ENCODE data around the gene WDR11. TPM values are rescaled to one million over a fixed set of nuclear protein-coding genes. Genes with fewer than 3 reads are reported as not detected.

WDR11 gene
- total and polyA plus RNA-seq, 9 of the 15 experiments (the other 6 are each of a cell fraction or from before 2014, with no cell fraction given): 12.4 to 50.7 (median 23.6) TPM

DNA sequence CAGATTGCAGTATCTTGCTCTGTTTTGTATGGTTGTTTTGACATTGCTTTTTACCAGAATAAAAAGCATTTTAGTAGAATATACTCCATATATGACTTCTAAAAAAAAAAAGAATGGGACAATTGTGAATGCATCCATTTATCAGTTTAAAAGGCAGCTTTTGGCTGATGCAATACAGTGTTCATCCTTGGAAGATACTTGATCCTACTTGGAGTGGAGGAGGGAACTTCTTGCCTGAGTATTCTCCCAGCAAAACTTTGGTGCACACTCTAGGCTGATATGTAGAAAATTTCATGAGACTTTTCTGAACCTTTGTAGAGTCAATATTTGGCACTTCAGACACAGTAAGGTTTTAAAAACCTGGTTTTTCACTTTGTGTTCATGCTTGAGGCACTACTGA, 40.2 kb downstream of the WDR11 start (continued):
- no peak for TF ChIP-seq ETS2 (tag; IDR thresholded peaks at IDR 0.05; ENCODE audit: borderline replicate concordance, poor library complexity, severe bottlenecking)
- no peak for TF ChIP-seq ETV6 (IDR thresholded peaks at IDR 0.05; ENCODE audit: borderline replicate concordance in 1 of 2, low read depth in 2 of 2, low read length in 1 of 2)
- TF ChIP-seq ETV6 (CRISPR knock-in tag; IDR thresholded peaks at IDR 0.05; ENCODE audit: borderline replicate concordance): no peak
- TF ChIP-seq TRIM28 (IDR thresholded peaks at IDR 0.05): no peak
- TF ChIP-seq MYC (IDR thresholded peaks at IDR 0.05; ENCODE audit: low read depth, low read length): no peak
- TF ChIP-seq MYC (CRISPR knock-in tag; IDR thresholded peaks at IDR 0.05; ENCODE audit: borderline replicate concordance, low read depth): no peak
- TF ChIP-seq FOXM1 (IDR thresholded peaks at IDR 0.05; ENCODE audit: low read depth): no peak
- TF ChIP-seq FOXM1 (CRISPR knock-in tag; IDR thresholded peaks at IDR 0.05; ENCODE audit: low read depth): no peak
- TF ChIP-seq ZNF316 (IDR thresholded peaks at IDR 0.05): no peak
- TF ChIP-seq, protein P1, sequence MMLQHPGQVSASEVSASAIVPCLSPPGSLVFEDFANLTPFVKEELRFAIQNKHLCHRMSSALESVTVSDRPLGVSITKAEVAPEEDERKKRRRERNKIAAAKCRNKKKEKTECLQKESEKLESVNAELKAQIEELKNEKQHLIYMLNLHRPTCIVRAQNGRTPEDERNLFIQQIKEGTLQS (IDR thresholded peaks at IDR 0.05): peak; percentile 70; the same call in 1 of the 2 replicates
- TF ChIP-seq, protein P1 (CRISPR knock-in tag; conservative IDR thresholded peaks at IDR 0.05): no peak
- no peak for TF ChIP-seq SAFB2 (IDR thresholded peaks at IDR 0.05; ENCODE audit: borderline replicate concordance, low read depth, low read length, severe bottlenecking)
- 0 out of 2 replicates have a peak, but pooled peaks have one; percentile 50 for TF ChIP-seq ZNF644 (tag; IDR thresholded peaks at IDR 0.05; ENCODE audit: low read depth)
- TF ChIP-seq ILF3 (IDR thresholded peaks at IDR 0.05; ENCODE audit: borderline replicate concordance): no peak
- no peak for TF ChIP-seq NFATC3 (IDR thresholded peaks at IDR 0.05)
- TF ChIP-seq, protein P2, sequence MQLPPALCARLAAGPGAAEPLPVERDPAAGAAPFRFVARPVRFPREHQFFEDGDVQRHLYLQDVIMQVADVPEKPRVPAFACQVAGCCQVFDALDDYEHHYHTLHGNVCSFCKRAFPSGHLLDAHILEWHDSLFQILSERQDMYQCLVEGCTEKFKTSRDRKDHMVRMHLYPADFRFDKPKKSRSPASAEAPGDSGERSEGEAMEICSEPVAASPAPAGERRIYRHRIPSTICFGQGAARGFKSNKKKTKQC (CRISPR knock-in tag; IDR thresholded peaks at IDR 0.05): no peak
- TF ChIP-seq NRF1 (conservative IDR thresholded peaks at IDR 0.05 in 1 of 2, IDR thresholded peaks at IDR 0.05 in 1 of 2): no peak
- no peak for TF ChIP-seq ZNF324 (CRISPR knock-in tag; IDR thresholded peaks at IDR 0.05)
- TF ChIP-seq ZNF699 (CRISPR knock-in tag; IDR thresholded peaks at IDR 0.05; ENCODE audit: insufficient replicate concordance): no peak
- TF ChIP-seq ZNF766 (CRISPR knock-in tag; conservative IDR thresholded peaks at IDR 0.05): 0 out of 2 replicates have a peak, but pooled peaks have one; percentile 38
- peak; percentile 72 for TF ChIP-seq CEBPG (CRISPR knock-in tag; IDR thresholded peaks at IDR 0.05)
- peak; percentile 78 to 95 for TF ChIP-seq CEBPG (tag; conservative IDR thresholded peaks at IDR 0.05 in 1 of 2, IDR thresholded peaks at IDR 0.05 in 1 of 2)
- no peak for TF ChIP-seq KAT8 (IDR thresholded peaks at IDR 0.05; ENCODE audit: low read depth)
- TF ChIP-seq U2AF1 (optimal IDR thresholded peaks at IDR 0.05; ENCODE audit: low read depth, low read length): no peak
- TF ChIP-seq SRSF9 (IDR thresholded peaks at IDR 0.05; ENCODE audit: borderline replicate concordance, low read depth, low read length): no peak
- TF ChIP-seq EP400 (IDR thresholded peaks at IDR 0.05): no peak
- TF ChIP-seq DIDO1 (tag; IDR thresholded peaks at IDR 0.05; ENCODE audit: low read depth): no peak
- no peak for TF ChIP-seq ZNF124 (CRISPR knock-in tag; IDR thresholded peaks at IDR 0.05)

All from K562 (cell line).